Esophagus squamous epithelium (tissue), 4 donors: ENCODE results near the gene CDH12.

Experiments
- POLR2A ChIP-seq, 4 donors: fragments of 450-650 bp; IDR thresholded peaks; one replicate each; pipeline ENCODE4 v1.6.1; 2017; ENCODE audit warnings: antibody characterized with exemption in 4 of 4, mild to moderate bottlenecking in 4 of 4, moderate library complexity in 3 of 4
- TF ChIP-seq, protein P1 (sequence below), 6 experiments: fragments of 450-650 bp in 4 of 6; fragments of 200-600 bp in 2 of 6; sonication (generic) in 2 of 6; IDR thresholded peaks; one replicate each; pipeline ENCODE4 v1.5.1; 2016 to 2019; ENCODE audit warnings: antibody characterized with exemption in 6 of 6, mild to moderate bottlenecking in 4 of 6, moderate library complexity in 4 of 6

DNA sequence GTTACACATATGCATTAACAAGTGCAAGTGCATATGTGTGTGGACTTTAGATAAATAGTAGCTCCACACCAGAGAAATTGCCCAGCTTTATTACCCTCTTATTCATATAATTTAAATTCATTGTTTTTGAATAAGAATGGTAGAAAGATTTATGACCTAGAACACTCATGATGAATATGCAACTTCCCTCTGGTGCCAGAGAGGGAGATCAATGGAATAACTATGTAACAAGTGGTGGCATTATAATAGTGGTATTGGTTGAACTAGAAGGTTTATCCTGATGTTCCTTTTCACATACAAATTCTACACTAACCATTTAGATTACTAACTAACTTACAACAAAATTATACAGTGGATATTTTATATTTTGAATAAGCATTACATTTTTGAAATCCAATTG, 607.4 kb downstream of the CDH12 start:
- TF ChIP-seq, protein P1, sequence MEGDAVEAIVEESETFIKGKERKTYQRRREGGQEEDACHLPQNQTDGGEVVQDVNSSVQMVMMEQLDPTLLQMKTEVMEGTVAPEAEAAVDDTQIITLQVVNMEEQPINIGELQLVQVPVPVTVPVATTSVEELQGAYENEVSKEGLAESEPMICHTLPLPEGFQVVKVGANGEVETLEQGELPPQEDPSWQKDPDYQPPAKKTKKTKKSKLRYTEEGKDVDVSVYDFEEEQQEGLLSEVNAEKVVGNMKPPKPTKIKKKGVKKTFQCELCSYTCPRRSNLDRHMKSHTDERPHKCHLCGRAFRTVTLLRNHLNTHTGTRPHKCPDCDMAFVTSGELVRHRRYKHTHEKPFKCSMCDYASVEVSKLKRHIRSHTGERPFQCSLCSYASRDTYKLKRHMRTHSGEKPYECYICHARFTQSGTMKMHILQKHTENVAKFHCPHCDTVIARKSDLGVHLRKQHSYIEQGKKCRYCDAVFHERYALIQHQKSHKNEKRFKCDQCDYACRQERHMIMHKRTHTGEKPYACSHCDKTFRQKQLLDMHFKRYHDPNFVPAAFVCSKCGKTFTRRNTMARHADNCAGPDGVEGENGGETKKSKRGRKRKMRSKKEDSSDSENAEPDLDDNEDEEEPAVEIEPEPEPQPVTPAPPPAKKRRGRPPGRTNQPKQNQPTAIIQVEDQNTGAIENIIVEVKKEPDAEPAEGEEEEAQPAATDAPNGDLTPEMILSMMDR (IDR thresholded peaks at IDR 0.05) = no peak
- TF ChIP-seq POLR2A (IDR thresholded peaks at IDR 0.05) = no peak
